SK-N-SH (cell line): ENCODE data around the gene INTS6. TPM values are rescaled to one million over a fixed set of nuclear protein-coding genes. Genes with fewer than 3 reads are reported as not detected.

Experiments
- CTCF ChIA-PET: fragments of 300-600, 350-600 bp; formaldehyde crosslinking; extraction: SDS; loops from one replicate; lab custom pipeline; 2021; lab: Yijun Ruan, JAX
- POLR2A ChIA-PET: fragments of 350-600 bp; sonication (Branson Sonifier 250); formaldehyde crosslinking; extraction: SDS; loops from one replicate; lab custom pipeline; 2020; ENCODE audit warnings: antibody characterized with exemption, inconsistent platforms; lab: Yijun Ruan, JAX
- DNase-seq: peaks from one replicate; pipeline ENCODE4 v3.0.0; 2012
- H2AFZ ChIP-seq: fragments of 200-600 bp; sonication (generic); 2 replicates; pipeline ENCODE4 v1.8.1; 2016; ENCODE audit warnings: antibody characterized with exemption, mild to moderate bottlenecking, low read depth
- H3F3A ChIP-seq: fragments of 200-600 bp; sonication (generic); replicated peaks from 2 replicates; pipeline ENCODE3; 2016; ENCODE audit warnings: antibody characterized with exemption, mild to moderate bottlenecking; ENCODE audit not compliant: insufficient read depth
- H3K27ac ChIP-seq, 2 experiments: fragments of 200-500 bp in 1 of 2; fragments of 200-600 bp in 1 of 2; sonication (Bioruptor generic) in 1 of 2; sonication (generic), shearing (Covaris generic) in 1 of 2; 2 replicates each; pipeline versions ENCODE4 v1.5.1 to v1.6.1; 2014 to 2016; ENCODE audit warnings: low read depth in 2 of 2, inconsistent platforms in 1 of 2, low read length in 1 of 2, mild to moderate bottlenecking in 1 of 2, mixed read lengths in 1 of 2
- H3K27me3 ChIP-seq: fragments of 200-600 bp; sonication (generic), shearing (Covaris generic); 2 replicates; pipeline ENCODE4 v1.6.1; 2016; ENCODE audit warnings: mixed run types; ENCODE audit not compliant: insufficient read depth
- H3K36me3 ChIP-seq, 2 experiments: fragments of 200-500 bp in 1 of 2; fragments of 200-600 bp in 1 of 2; sonication (Bioruptor generic) in 1 of 2; sonication (generic) in 1 of 2; replicated peaks in 1 of 2; 2 replicates each; pipeline versions ENCODE3 to v1.5.1; 2014 to 2016; ENCODE audit warnings: low read length in 1 of 2, mild to moderate bottlenecking in 1 of 2; ENCODE audit not compliant: insufficient read depth in 2 of 2, control insufficient read depth in 1 of 2
- H3K4me1 ChIP-seq, 2 experiments: fragments of 200-500 bp in 1 of 2; fragments of 200-600 bp in 1 of 2; sonication (Bioruptor generic) in 1 of 2; sonication (generic), shearing (Covaris generic) in 1 of 2; 2 replicates each; pipeline versions ENCODE4 v1.5.1 to v1.6.1; 2014 to 2016; ENCODE audit warnings: low read depth in 1 of 2, low read length in 1 of 2, mixed run types in 1 of 2; ENCODE audit not compliant: insufficient read depth in 2 of 2, control insufficient read depth in 1 of 2
- H3K4me2 ChIP-seq: fragments of 200-600 bp; sonication (generic), shearing (Covaris generic); 2 replicates; pipeline ENCODE4 v1.6.1; 2017; ENCODE audit warnings: mixed run types
- H3K4me3 ChIP-seq, 2 experiments: fragments of 200-500 bp in 1 of 2; fragments of 200-600 bp in 1 of 2; sonication (Bioruptor generic) in 1 of 2; sonication (generic), shearing (Covaris generic) in 1 of 2; 2 replicates each; pipeline versions ENCODE4 v1.5.1 to v1.8.1; 2014 to 2016; ENCODE audit warnings: low read depth in 2 of 2, inconsistent platforms in 1 of 2, low read length in 1 of 2, mild to moderate bottlenecking in 1 of 2, mixed read lengths in 1 of 2, moderate library complexity in 1 of 2
- H3K79me2 ChIP-seq: fragments of 200-600 bp; sonication (generic); 2 replicates; pipeline ENCODE4 v1.8.1; 2017; ENCODE audit warnings: mild to moderate bottlenecking; ENCODE audit not compliant: insufficient read depth
- H3K9ac ChIP-seq: fragments of 200-600 bp; sonication (generic); 2 replicates; pipeline ENCODE4 v1.6.1; 2017; ENCODE audit warnings: mixed run types
- H3K9me2 ChIP-seq: fragments of 200-600 bp; sonication (generic); 2 replicates; pipeline ENCODE4 v1.6.1; 2017; ENCODE audit warnings: mixed run types
- H3K9me3 ChIP-seq: fragments of 200-600 bp; sonication (generic); 2 replicates; pipeline ENCODE4 v1.6.1; 2017; ENCODE audit warnings: mixed run types, mild to moderate bottlenecking, moderate library complexity
- H4K20me1 ChIP-seq: fragments of 200-600 bp; sonication (generic); 2 replicates; pipeline ENCODE4 v1.6.1; 2017; ENCODE audit warnings: mild to moderate bottlenecking, mixed run types; ENCODE audit not compliant: insufficient read depth
- CHD2 ChIP-seq: fragments of 150-350 bp; IDR thresholded peaks from 2 replicates; pipeline ENCODE4 v1.6.1; 2018; ENCODE audit warnings: low read length; ENCODE audit not compliant: partially characterized antibody
- ELF1 ChIP-seq: IDR thresholded peaks from 2 replicates; pipeline ENCODE4 v1.4.0; 2012
- EP300 ChIP-seq, 2 experiments: IDR thresholded peaks; 2 replicates each; pipeline versions ENCODE4 v1.4.0 to v1.6.1; 2012; ENCODE audit warnings: borderline replicate concordance in 1 of 2, low read depth in 1 of 2, low read length in 1 of 2
- EZH2phosphoT487 ChIP-seq: fragments of 200-600 bp; sonication (generic); IDR thresholded peaks from 2 replicates; pipeline ENCODE4 v1.6.1; 2017; ENCODE audit warnings: low read depth, mixed run types, mild to moderate bottlenecking, antibody characterized with exemption, moderate library complexity, borderline replicate concordance
- FOSL2 ChIP-seq: IDR thresholded peaks from 2 replicates; pipeline ENCODE4 v1.4.0; 2012; ENCODE audit warnings: low read depth, mild to moderate bottlenecking, moderate library complexity, borderline replicate concordance
- FOXM1 ChIP-seq: IDR thresholded peaks from 2 replicates; pipeline ENCODE4 v1.4.0; 2012; ENCODE audit warnings: low read depth, mild to moderate bottlenecking
- GATA2 ChIP-seq: sonication (generic); formaldehyde crosslinking; IDR thresholded peaks from 2 replicates; pipeline ENCODE4 v1.5.0; 2020; ENCODE audit warnings: mild to moderate bottlenecking, missing genetic modification reagents
- IRF3 ChIP-seq: fragments of 150-350 bp; IDR thresholded peaks from 2 replicates; pipeline ENCODE4 v1.6.1; 2016; ENCODE audit warnings: mild to moderate bottlenecking, low read depth, low read length
- JUND ChIP-seq: IDR thresholded peaks from 2 replicates; pipeline ENCODE4 v1.4.0; 2012
- MEF2A ChIP-seq: IDR thresholded peaks from 2 replicates; pipeline ENCODE4 v1.4.0; 2012; ENCODE audit warnings: low read depth, borderline replicate concordance
- MXI1 ChIP-seq: IDR thresholded peaks from 2 replicates; pipeline ENCODE4 v1.6.1; 2012; ENCODE audit warnings: mild to moderate bottlenecking, low read depth, low read length, improper control_type of control experiment
- NRF1 ChIP-seq: IDR thresholded peaks from 2 replicates; pipeline ENCODE4 v1.6.1; 2012; ENCODE audit warnings: low read depth, mild to moderate bottlenecking, low read length
- RCOR1 ChIP-seq: fragments of 150-350 bp; IDR thresholded peaks from 2 replicates; pipeline ENCODE4 v1.6.1; 2017; ENCODE audit warnings: antibody characterized with exemption, low read length
- RFX5 ChIP-seq: IDR thresholded peaks from 2 replicates; pipeline ENCODE4 v1.6.1; 2012; ENCODE audit warnings: mild to moderate bottlenecking, improper control_type of control experiment, low read length
- USF1 ChIP-seq: IDR thresholded peaks from 2 replicates; pipeline ENCODE4 v1.4.0; 2012; ENCODE audit warnings: low read depth, borderline replicate concordance
- ZBTB33 ChIP-seq: IDR thresholded peaks from 2 replicates; pipeline ENCODE4 v1.4.0; 2012; ENCODE audit warnings: low read depth, borderline replicate concordance
- WGBS: methylation state at CpG from one replicate; pipeline ENCODE4 v1.1.6; 2017; ENCODE audit warnings: low lambda C conversion rate; 5-methylcytosine and 5-hydroxymethylcytosine counted together
- polyA plus RNA-seq, 3 experiments: library from polyadenylated mRNA; depleted of rRNA; stranded (reverse); fragments of >200 nt; gene quantifications; 2 replicates each; pipeline ENCODE4 v1.2.3, GENCODE V29; 2012

Gene INTS6
- polyA plus RNA-seq, 1 of the 3 experiments (the other 2 are of a cell fraction): 7.7 TPM

GRCh38 chr13:51339354-51339753 is 113.5 kb downstream of the INTS6 start, which contains the start of gene SERPINE3:
Gene SERPINE3 (plus strand): TSS chr13:51339691. CDS start chr13:51341092, 1,401 bp downstream.
- no peaks in the 10 kb centered on the region for H3K27me3 ChIP-seq
- ChIA-PET POLR2A (no interaction called here), CTCF (no interaction called here)
- H3K4me2 ChIP-seq: no peak within 1 kb of the TSS
- H3K4me3 ChIP-seq: no peak within 1 kb of the TSS
- H3K79me2 ChIP-seq: no peaks in the 10 kb centered on the region
- H3K9me2 ChIP-seq: no peaks in the 10 kb centered on the region
- H2AFZ ChIP-seq: no peak within 1 kb of the TSS
- H3K9ac ChIP-seq: no peak within 1 kb of the TSS
- no peaks in the 10 kb centered on the region for H3F3A ChIP-seq
- no peaks in the 10 kb centered on the region for H4K20me1 ChIP-seq
- H3K4me1 ChIP-seq: peaks cover 4 to 10% of the 10 kb centered on the region in 2 experiments; a peak in 1 of 4 replicates
- H3K36me3 ChIP-seq: no peaks in the 10 kb centered on the region
- H3K27ac ChIP-seq: no peak within 1 kb of the TSS
- TF ChIP-seq GATA2 (CRISPR knock-in tag) (no peak), FOXM1 (no peak), MEF2A (no peak), IRF3 (no peak), ZBTB33 (no peak), CHD2 (no peak), RCOR1 (no peak), FOSL2 (no peak), EZH2phosphoT487 (no peak)
- TF ChIP-seq, all 33 proteins: peak for 0
- DNase-seq: no peak
- no peaks in the 10 kb centered on the region for H3K9me3 ChIP-seq
- WGBS: 89% methylated on average over 10 of the region's 11 CpGs

GRCh38 chr13:51336746-51337145 is 116.1 kb downstream of the INTS6 start:
- Histone ChIP-seq H3K4me1 (peaks cover 0 to 7% of the 10 kb centered on the region in 2 experiments; a peak in 1 of 4 replicates), H3K4me3 (no peak overlapping the region), H3K27ac (no peak overlapping the region), H3K79me2 (no peaks in the 10 kb centered on the region), H2AFZ (no peak overlapping the region), H4K20me1 (no peaks in the 10 kb centered on the region), H3F3A (no peaks in the 10 kb centered on the region), H3K9me2 (no peaks in the 10 kb centered on the region), H3K9me3 (no peaks in the 10 kb centered on the region), H3K27me3 (no peaks in the 10 kb centered on the region), H3K4me2 (no peak overlapping the region), H3K9ac (no peak overlapping the region), H3K36me3 (no peaks in the 10 kb centered on the region)
- WGBS: 96% methylated on average over 5 of the region's 5 CpGs
- CTCF ChIA-PET: no interaction called here
- TF ChIP-seq IRF3: no peak
- no peak for TF ChIP-seq NRF1
- no peak for TF ChIP-seq ELF1
- no peak for TF ChIP-seq MXI1
- TF ChIP-seq JUND: no peak
- TF ChIP-seq RFX5: no peak
- TF ChIP-seq FOSL2: no peak
- no peak for TF ChIP-seq USF1
- TF ChIP-seq FOXM1: no peak
- TF ChIP-seq EP300 (IDR thresholded peaks at IDR 0.05; ENCODE audit: borderline replicate concordance in 1 of 2, low read depth in 1 of 2, low read length in 1 of 2): no peak
- POLR2A ChIA-PET: no interaction called here
- no peak for DNase-seq
